Measurements from ENCODE around the gene TMIGD3.

DNA sequence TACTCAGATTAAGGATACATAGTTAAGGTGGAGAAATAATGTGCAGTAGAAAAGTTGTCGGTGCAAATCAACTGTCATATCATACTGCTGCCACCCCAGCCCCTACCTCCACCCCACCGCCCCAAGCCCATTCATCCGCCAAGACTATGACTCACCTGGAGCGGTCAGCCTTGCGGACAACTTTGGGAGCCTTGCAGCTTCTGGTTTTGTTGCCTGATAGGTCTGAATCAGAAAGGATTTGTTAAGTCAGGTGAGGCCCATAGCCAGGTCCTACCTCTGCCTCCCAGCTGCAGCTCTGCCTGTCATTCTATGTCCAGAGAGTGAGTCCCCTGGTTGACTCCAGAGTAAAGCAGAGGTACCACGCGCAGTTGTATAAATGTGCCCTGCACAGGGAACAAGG, 17.0 kb downstream of the TMIGD3 start:
- TF ChIP-seq MYNN (tag by site-specific recombination; IDR thresholded peaks at IDR 0.05; ENCODE audit: borderline replicate concordance): no peak
- TF ChIP-seq, protein P1, sequence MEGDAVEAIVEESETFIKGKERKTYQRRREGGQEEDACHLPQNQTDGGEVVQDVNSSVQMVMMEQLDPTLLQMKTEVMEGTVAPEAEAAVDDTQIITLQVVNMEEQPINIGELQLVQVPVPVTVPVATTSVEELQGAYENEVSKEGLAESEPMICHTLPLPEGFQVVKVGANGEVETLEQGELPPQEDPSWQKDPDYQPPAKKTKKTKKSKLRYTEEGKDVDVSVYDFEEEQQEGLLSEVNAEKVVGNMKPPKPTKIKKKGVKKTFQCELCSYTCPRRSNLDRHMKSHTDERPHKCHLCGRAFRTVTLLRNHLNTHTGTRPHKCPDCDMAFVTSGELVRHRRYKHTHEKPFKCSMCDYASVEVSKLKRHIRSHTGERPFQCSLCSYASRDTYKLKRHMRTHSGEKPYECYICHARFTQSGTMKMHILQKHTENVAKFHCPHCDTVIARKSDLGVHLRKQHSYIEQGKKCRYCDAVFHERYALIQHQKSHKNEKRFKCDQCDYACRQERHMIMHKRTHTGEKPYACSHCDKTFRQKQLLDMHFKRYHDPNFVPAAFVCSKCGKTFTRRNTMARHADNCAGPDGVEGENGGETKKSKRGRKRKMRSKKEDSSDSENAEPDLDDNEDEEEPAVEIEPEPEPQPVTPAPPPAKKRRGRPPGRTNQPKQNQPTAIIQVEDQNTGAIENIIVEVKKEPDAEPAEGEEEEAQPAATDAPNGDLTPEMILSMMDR (tag by site-specific recombination; IDR thresholded peaks at IDR 0.05): no peak
- TF ChIP-seq, protein P2, sequence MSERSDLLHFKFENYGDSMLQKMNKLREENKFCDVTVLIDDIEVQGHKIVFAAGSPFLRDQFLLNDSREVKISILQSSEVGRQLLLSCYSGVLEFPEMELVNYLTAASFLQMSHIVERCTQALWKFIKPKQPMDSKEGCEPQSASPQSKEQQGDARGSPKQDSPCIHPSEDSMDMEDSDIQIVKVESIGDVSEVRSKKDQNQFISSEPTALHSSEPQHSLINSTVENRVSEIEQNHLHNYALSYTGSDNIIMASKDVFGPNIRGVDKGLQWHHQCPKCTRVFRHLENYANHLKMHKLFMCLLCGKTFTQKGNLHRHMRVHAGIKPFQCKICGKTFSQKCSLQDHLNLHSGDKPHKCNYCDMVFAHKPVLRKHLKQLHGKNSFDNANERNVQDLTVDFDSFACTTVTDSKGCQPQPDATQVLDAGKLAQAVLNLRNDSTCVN (tag by site-specific recombination; optimal IDR thresholded peaks at IDR 0.05): no peak
- no peak for TF ChIP-seq ZNF777 (tag by site-specific recombination; IDR thresholded peaks at IDR 0.05; ENCODE audit: borderline replicate concordance)
- TF ChIP-seq ZNF2 (tag by site-specific recombination; IDR thresholded peaks at IDR 0.05): no peak
- TF ChIP-seq, protein P3, sequence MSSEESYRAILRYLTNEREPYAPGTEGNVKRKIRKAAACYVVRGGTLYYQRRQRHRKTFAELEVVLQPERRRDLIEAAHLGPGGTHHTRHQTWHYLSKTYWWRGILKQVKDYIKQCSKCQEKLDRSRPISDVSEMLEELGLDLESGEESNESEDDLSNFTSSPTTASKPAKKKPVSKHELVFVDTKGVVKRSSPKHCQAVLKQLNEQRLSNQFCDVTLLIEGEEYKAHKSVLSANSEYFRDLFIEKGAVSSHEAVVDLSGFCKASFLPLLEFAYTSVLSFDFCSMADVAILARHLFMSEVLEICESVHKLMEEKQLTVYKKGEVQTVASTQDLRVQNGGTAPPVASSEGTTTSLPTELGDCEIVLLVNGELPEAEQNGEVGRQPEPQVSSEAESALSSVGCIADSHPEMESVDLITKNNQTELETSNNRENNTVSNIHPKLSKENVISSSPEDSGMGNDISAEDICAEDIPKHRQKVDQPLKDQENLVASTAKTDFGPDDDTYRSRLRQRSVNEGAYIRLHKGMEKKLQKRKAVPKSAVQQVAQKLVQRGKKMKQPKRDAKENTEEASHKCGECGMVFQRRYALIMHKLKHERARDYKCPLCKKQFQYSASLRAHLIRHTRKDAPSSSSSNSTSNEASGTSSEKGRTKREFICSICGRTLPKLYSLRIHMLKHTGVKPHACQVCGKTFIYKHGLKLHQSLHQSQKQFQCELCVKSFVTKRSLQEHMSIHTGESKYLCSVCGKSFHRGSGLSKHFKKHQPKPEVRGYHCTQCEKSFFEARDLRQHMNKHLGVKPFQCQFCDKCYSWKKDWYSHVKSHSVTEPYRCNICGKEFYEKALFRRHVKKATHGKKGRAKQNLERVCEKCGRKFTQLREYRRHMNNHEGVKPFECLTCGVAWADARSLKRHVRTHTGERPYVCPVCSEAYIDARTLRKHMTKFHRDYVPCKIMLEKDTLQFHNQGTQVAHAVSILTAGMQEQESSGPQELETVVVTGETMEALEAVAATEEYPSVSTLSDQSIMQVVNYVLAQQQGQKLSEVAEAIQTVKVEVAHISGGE (tag by site-specific recombination; conservative IDR thresholded peaks at IDR 0.05; ENCODE audit: low read depth): no peak
- TF ChIP-seq OSR2 (tag by site-specific recombination; IDR thresholded peaks at IDR 0.05): no peak
- no peak for TF ChIP-seq ZNF391 (tag by site-specific recombination; IDR thresholded peaks at IDR 0.05; ENCODE audit: borderline replicate concordance, low read depth)

All from HEK293 (cell line).